ENCODE measurements around the gene PMVK.
A peak's percentile ranks its signal among the peaks of the same experiment; 100 is the strongest.
"Not testable (repeated sequence)": the region's sequence is repeated elsewhere in the genome, so short reads cannot be mapped to it uniquely, and the experiment has no call there.

PMVK gene

GRCh38 chr1:154912755-154913154 lies 23.8 kb downstream of the PMVK start:
- DNase-seq (ENCODE audit: low spot score), result no peak

GRCh38 chr1:154911691-154912550 lies 24.6 kb downstream of the PMVK start:
- DNase-seq (ENCODE audit: low spot score), result no peak

GRCh38 chr1:154910851-154911250 lies 25.7 kb downstream of the PMVK start:
- DNase-seq (ENCODE audit: low spot score), result no peak

- no peak for DNase-seq (ENCODE audit: low spot score)
Measured at GRCh38 chr1:154908937-154909336, 27.6 kb downstream of the PMVK start.

GRCh38 chr1:154908129-154908528 lies 28.4 kb downstream of the PMVK start:
- not testable (repeated sequence) for DNase-seq (ENCODE audit: low spot score)

- peak; percentile 44 for DNase-seq (ENCODE audit: low spot score)
Measured at GRCh38 chr1:154906621-154907081, 29.9 kb downstream of the PMVK start.

GRCh38 chr1:154902938-154903566 lies 33.5 kb downstream of the PMVK start:
- DNase-seq (ENCODE audit: low spot score), result no peak

- no peak for DNase-seq (ENCODE audit: low spot score)
Measured at GRCh38 chr1:154901591-154901990, 34.9 kb downstream of the PMVK start.

- no peak for DNase-seq (ENCODE audit: low spot score)
Measured at GRCh38 chr1:154899041-154899440, 37.5 kb downstream of the PMVK start.

GRCh38 chr1:154896771-154897286 lies 39.7 kb downstream of the PMVK start:
- no peak for DNase-seq (ENCODE audit: low spot score)

GRCh38 chr1:154895798-154896197 lies 40.7 kb downstream of the PMVK start:
- DNase-seq (ENCODE audit: low spot score), result no peak

- no peak for DNase-seq (ENCODE audit: low spot score)
Measured at GRCh38 chr1:154891452-154891851, 45.1 kb downstream of the PMVK start.

GRCh38 chr1:154888757-154889156 lies 47.8 kb downstream of the PMVK start:
- no peak for DNase-seq (ENCODE audit: low spot score)

- DNase-seq (ENCODE audit: low spot score), result no peak
Measured at GRCh38 chr1:154886281-154887015, 50.1 kb downstream of the PMVK start.

- no peak for DNase-seq (ENCODE audit: low spot score)
Measured at GRCh38 chr1:154884869-154885701, 51.4 kb downstream of the PMVK start.

GRCh38 chr1:154883919-154884868 lies 52.3 kb downstream of the PMVK start:
- no peak for DNase-seq (ENCODE audit: low spot score)

GRCh38 chr1:154881820-154882535 lies 54.5 kb downstream of the PMVK start:
- DNase-seq (ENCODE audit: low spot score), result no peak

- DNase-seq (ENCODE audit: low spot score), result no peak
Measured at GRCh38 chr1:154880671-154881070, 55.8 kb downstream of the PMVK start.

- DNase-seq (ENCODE audit: low spot score), result no peak
Measured at GRCh38 chr1:154879038-154879421, 57.5 kb downstream of the PMVK start.
